H1 (cell line): ENCODE measurements around the gene TMEM52B.

ENCODE experiments used
- CTCF ChIP-seq, 3 experiments: IDR thresholded peaks; 1 replicate in 2 of 3; 2 replicates in 1 of 3; pipeline versions ENCODE4 v1.5.1 to v1.6.1; 2011; ENCODE audit warnings: low read length in 3 of 3, mild to moderate bottlenecking in 3 of 3, inconsistent platforms in 2 of 3, low read depth in 1 of 3, moderate library complexity in 1 of 3; ENCODE audit not compliant: insufficient read depth in 1 of 3; ENCODE audit errors: control extremely low read depth in 1 of 3
- EZH2 ChIP-seq: fragments of 200-600 bp; sonication (generic); IDR thresholded peaks from 2 replicates; pipeline ENCODE4 v1.7.1; 2012; ENCODE audit warnings: low read depth, mild to moderate bottlenecking, moderate library complexity, low read length, inconsistent platforms; ENCODE audit not compliant: severe bottlenecking
- KDM1A ChIP-seq: fragments of 200-600, 300-600 bp; sonication (generic); IDR thresholded peaks from 2 replicates; pipeline ENCODE4 v1.7.1; 2016; ENCODE audit warnings: mild to moderate bottlenecking, low read length, borderline replicate concordance
- POLR2A ChIP-seq, 2 experiments: IDR thresholded peaks; 1 replicate in 1 of 2; 2 replicates in 1 of 2; pipeline ENCODE4 v1.6.1; 2011; ENCODE audit warnings: low read depth in 2 of 2, low read length in 2 of 2, mild to moderate bottlenecking in 2 of 2; ENCODE audit errors: control extremely low read depth in 1 of 2
- POLR2AphosphoS5 ChIP-seq: IDR thresholded peaks from 2 replicates; pipeline ENCODE4 v1.6.1; 2011; ENCODE audit warnings: low read depth, low read length
- RAD21 ChIP-seq, 2 experiments: IDR thresholded peaks in 1 of 2; conservative IDR thresholded peaks in 1 of 2; 2 replicates each; pipeline ENCODE4 v1.6.1; 2011; ENCODE audit warnings: low read depth in 2 of 2, low read length in 2 of 2, improper control_type of control experiment in 1 of 2, inconsistent platforms in 1 of 2, mild to moderate bottlenecking in 1 of 2, moderate library complexity in 1 of 2
- SIN3A ChIP-seq, 2 experiments: IDR thresholded peaks in 1 of 2; conservative IDR thresholded peaks in 1 of 2; 2 replicates each; pipeline ENCODE4 v1.6.1; 2011 to 2012; ENCODE audit warnings: low read length in 2 of 2, improper control_type of control experiment in 1 of 2, low read depth in 1 of 2, mild to moderate bottlenecking in 1 of 2

- TF ChIP-seq RAD21 (IDR thresholded peaks at IDR 0.05 in 1 of 2, conservative IDR thresholded peaks at IDR 0.05 in 1 of 2; ENCODE audit: low read depth in 2 of 2, low read length in 2 of 2) (no peak), CTCF (IDR thresholded peaks at IDR 0.05; ENCODE audit: control extremely low read depth in 1 of 3, insufficient read depth in 1 of 3, low read depth in 1 of 3, low read length in 3 of 3) (no peak), POLR2A (IDR thresholded peaks at IDR 0.05; ENCODE audit: control extremely low read depth in 1 of 2, low read depth in 2 of 2, low read length in 2 of 2) (no peak), EZH2 (no peak), SIN3A (conservative IDR thresholded peaks at IDR 0.05 in 1 of 2, IDR thresholded peaks at IDR 0.05 in 1 of 2; ENCODE audit: low read depth in 1 of 2, low read length in 2 of 2) (no peak), KDM1A (no peak), POLR2AphosphoS5 (no peak)
These were observed 9.7 kb upstream of the TMEM52B start for GRCh38 chr12:10169104-10169503.
